GM10248 (cell line): ENCODE measurements around the gene PKD2.

Experiments
- CTCF ChIA-PET: fragments of 300-600 bp; sonication (Branson Sonifier 250); formaldehyde crosslinking; extraction: SDS; loops from one replicate; lab custom pipeline; 2021; ENCODE audit warnings: antibody characterized with exemption; lab: Yijun Ruan, JAX
- POLR2A ChIA-PET: fragments of 350-650 bp; sonication (Branson Sonifier 250); formaldehyde crosslinking; extraction: SDS; loops from one replicate; lab custom pipeline; 2020; ENCODE audit warnings: antibody characterized with exemption; lab: Yijun Ruan, JAX
- DNase-seq: peaks from one replicate; pipeline ENCODE4 v3.0.0; 2012; ENCODE audit errors: extremely low spot score
- TF ChIP-seq, protein P1 (sequence below): IDR thresholded peaks from 2 replicates; pipeline ENCODE4 v1.5.1; 2012; ENCODE audit warnings: mild to moderate bottlenecking, low read depth; ENCODE audit errors: extremely low read depth, missing control alignments, control extremely low read depth

PKD2 gene

DNA sequence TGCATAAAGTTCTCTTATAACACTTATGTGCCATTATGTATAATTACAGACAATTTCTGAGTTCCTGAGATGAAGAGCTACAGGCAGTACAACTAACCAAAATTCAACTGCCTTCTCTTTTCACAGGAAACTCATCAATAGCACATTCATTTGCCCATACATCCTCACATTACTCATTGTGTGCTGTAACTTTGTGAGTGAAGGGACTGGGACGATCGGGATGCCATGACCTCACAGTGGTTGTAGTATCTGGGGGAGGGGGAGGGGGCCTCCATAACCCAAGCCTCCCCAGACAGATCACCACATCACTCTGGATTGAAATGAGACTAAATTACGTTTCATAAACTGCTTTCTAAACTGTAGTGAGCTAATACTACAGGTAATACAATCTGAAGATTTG is 90.3 kb downstream of the PKD2 start:
- TF ChIP-seq, protein P1, sequence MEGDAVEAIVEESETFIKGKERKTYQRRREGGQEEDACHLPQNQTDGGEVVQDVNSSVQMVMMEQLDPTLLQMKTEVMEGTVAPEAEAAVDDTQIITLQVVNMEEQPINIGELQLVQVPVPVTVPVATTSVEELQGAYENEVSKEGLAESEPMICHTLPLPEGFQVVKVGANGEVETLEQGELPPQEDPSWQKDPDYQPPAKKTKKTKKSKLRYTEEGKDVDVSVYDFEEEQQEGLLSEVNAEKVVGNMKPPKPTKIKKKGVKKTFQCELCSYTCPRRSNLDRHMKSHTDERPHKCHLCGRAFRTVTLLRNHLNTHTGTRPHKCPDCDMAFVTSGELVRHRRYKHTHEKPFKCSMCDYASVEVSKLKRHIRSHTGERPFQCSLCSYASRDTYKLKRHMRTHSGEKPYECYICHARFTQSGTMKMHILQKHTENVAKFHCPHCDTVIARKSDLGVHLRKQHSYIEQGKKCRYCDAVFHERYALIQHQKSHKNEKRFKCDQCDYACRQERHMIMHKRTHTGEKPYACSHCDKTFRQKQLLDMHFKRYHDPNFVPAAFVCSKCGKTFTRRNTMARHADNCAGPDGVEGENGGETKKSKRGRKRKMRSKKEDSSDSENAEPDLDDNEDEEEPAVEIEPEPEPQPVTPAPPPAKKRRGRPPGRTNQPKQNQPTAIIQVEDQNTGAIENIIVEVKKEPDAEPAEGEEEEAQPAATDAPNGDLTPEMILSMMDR = no peak
- no peak for DNase-seq
- ChIA-PET CTCF (interaction anchor here (2.2 kb wide), 1 partner anchor 14 kb away, joined by 7 read pairs; no protein-coding TSS in a partner anchor), POLR2A (no interaction called here)

DNA sequence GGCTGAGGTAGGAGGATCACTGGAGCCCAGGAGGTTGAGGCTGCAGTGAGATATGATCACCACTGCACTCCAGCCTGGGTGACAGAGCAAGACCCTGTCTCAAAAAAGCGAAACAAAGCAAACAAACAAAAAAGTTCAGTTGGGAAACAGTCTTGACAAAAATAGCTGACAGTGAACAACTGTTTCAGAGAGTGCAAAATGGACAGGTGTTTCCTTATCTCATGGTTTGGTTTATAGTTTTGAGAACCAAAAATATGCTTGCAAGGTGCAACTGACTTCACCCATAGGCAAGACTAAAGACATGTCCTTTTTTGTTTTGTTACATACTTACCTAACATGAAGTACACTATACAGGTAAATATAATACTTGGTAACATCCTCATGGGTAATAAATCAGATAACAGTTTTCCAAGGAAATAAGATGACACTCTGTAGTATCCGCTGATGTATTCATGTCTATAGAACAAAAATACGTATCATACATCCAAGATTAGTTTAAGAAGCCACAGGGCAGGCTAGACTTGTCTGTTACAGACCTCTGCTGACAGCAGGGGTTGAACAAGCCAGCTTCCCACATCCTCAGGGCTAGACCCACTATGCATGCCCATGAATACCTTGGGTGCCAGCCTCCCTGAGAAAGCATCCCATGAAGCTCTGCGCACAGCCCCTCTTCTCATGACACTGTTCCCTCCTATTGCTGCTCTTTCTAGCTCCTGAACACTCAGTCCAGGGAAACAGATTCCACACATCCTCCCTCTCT is 91.7 kb downstream of the PKD2 start:
- POLR2A ChIA-PET = no interaction called here
- TF ChIP-seq, protein P1 = no peak
- DNase-seq = no peak
- CTCF ChIA-PET = interaction anchor here (1.1 kb wide), 1 partner anchor 46 kb away, joined by 3 read pairs; no protein-coding TSS in a partner anchor

DNA sequence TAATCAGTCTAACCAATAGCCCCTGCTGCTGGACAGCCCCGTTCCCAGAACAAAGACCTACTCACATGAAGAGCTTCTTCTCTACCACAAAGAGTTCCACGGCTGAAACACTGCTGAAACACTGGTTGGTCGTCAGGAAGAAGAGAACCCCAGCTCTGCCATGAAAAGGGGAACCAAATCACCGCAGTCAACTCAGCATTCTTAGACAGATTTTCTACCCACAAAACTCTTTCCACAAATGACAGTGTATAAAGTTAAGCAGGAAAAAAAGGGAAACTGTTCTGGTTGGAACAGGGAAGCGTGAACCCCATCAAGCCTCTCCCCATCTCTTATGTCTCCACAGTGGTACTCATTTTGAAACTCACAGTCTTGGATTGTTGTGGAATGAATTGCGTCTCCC is 93.7 kb downstream of the PKD2 start:
- CTCF ChIA-PET = interaction anchor here (1.0 kb wide), 1 partner anchor 9 kb away, joined by 3 read pairs; no protein-coding TSS in a partner anchor

DNA sequence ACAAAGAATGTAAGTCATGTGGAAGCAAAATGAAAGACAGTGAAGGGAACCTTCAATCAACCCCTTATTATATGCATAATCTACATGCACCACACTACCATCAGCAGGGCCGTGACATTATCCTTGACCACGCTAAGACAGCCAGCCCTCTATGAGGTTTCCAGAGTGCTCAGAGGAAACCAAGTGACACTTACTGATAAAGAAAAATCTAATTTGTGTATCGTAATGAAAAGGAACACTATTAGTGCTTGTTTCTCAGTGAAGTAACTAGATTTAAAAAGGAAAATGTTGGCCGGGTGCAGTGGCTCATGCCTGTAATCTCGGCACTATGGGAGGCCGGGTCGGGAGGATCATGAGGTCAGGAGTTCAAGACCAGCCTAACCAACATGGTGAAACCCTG is 94.6 kb downstream of the PKD2 start:
- ChIA-PET CTCF (interaction anchor here (1.0 kb wide), 1 partner anchor 8 kb away, joined by 3 read pairs; no protein-coding TSS in a partner anchor), POLR2A (no interaction called here)
- TF ChIP-seq, protein P1 = no peak
- no peak for DNase-seq

More for the DNA sequence above, 93.7 kb downstream of the PKD2 start:
- TF ChIP-seq, protein P1 = no peak
- POLR2A ChIA-PET = no interaction called here
- no peak for DNase-seq

DNA sequence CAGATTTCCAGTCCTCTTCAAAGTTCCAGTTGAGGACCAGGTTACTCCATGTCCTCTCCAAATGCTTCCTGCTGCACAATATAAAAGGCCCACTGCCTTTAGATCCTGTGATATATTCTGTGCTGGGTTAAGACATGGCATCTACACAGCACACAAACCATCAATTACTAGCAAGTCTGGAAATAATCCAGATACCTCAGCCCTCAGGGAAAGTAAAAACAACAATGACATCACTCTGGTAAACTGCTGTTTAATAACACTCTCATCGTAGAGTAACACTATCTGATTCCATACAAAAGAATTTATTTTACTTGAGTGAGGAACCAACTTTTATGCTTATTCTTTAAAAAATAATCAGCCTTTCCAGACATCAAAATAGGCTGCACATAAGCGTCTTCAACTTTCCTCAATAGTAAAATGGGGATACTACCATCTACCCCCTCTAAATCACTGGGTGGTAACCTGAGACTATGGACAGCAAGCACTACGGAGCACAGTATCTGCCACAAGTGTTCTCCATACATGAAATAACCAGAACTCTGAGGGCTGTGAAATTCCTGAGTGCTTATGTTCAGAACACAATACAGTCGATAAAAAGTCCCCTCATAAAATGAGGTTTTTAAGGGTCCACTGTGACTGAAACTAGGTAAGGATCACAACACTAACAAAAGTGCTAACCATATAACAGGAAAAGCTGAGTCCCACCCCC is 97.6 kb downstream of the PKD2 start:
- DNase-seq = no peak
- CTCF ChIA-PET = no interaction called here
- TF ChIP-seq, protein P1 = no peak
- POLR2A ChIA-PET = no interaction called here

DNA sequence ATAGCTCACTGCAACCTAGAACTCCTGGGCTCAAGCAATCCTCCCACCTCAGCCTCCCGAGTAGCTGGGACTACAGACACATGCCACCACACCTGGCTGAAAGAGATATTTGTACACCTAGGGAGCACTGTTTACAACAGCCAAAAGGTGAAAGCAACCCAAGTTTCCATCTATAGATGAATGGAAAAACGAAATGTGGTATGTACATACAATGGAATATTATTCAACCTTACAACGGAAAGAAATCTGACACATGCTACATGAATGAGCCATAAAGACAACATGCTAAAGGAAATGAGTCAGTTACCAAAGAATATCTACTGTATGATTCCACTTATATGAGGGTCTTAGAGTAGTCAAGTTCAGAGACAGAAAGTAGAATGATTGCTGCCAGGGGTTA is 98.8 kb downstream of the PKD2 start:
- DNase-seq = no peak
- CTCF ChIA-PET = no interaction called here
- TF ChIP-seq, protein P1 = no peak
- POLR2A ChIA-PET = no interaction called here
